ENCODE data around the gene TAC3. TPM values are rescaled to one million over a fixed set of nuclear protein-coding genes. Genes with fewer than 3 reads are reported as not detected.

TAC3 gene
- total RNA-seq, 1 experiment from 2014 or later = not detected

Other genes starting within 250 kb of the TAC3 start
- gene SDR9C7, start 82.1 kb downstream of the TAC3 start, total RNA-seq (2014; rRNA removed) = not detected in 2 replicates
- gene RDH16, start 58.9 kb downstream of the TAC3 start, total RNA-seq (2014; rRNA removed) = 0.73 and 0.86 TPM in 2 replicates
- gene ZBTB39, start 10.0 kb downstream of the TAC3 start, total RNA-seq (2014; rRNA removed) = 3.6 and 4.8 TPM in 2 replicates
- 0.17 TPM in 1 of 2 replicates, not detected in the other for gene MYO1A, start 33.6 kb upstream of the TAC3 start, total RNA-seq (2014; rRNA removed)
- gene NEMP1, start 62.3 kb upstream of the TAC3 start, total RNA-seq (2014; rRNA removed) = 16.4 and 18.3 TPM in 2 replicates
- gene NAB2, start 72.6 kb upstream of the TAC3 start, total RNA-seq (2014; rRNA removed) = 17.4 and 20.2 TPM in 2 replicates
- 20.8 and 28.4 TPM in 2 replicates for gene STAT6, start 94.8 kb upstream of the TAC3 start, total RNA-seq (2014; rRNA removed)
- gene LRP1, start 112.0 kb upstream of the TAC3 start, total RNA-seq (2014; rRNA removed) = 14.7 and 21.8 TPM in 2 replicates
- not detected in 2 replicates for gene LRP1-AS, start 131.1 kb upstream of the TAC3 start, total RNA-seq (2014; rRNA removed)
- 10.7 and 15.1 TPM in 2 replicates for gene NXPH4, start 200.3 kb upstream of the TAC3 start, total RNA-seq (2014; rRNA removed)
- 210 and 263 TPM in 2 replicates for gene SHMT2, start 213.2 kb upstream of the TAC3 start, total RNA-seq (2014; rRNA removed)
- gene STAC3, start 234.7 kb upstream of the TAC3 start, total RNA-seq (2014; rRNA removed) = 1.4 and 1.8 TPM in 2 replicates